GM19324 (cell line): Measurements from ENCODE around the gene PLOD2.

Experiments used
- ATAC-seq: cut with Tn5 transposase; IDR thresholded peaks from one replicate; pipeline ENCODE4 v1.9.1; 2021; ENCODE audit warnings: mild to moderate bottlenecking, moderate library complexity; ENCODE audit not compliant: unreplicated experiment, low FRiP score

PLOD2 gene

GRCh38 chr3:146166826-146167225, 5.8 kb upstream of the PLOD2 start:
- no peak for ATAC-seq

GRCh38 chr3:146166415-146166821, 5.4 kb upstream of the PLOD2 start:
- ATAC-seq = no peak

GRCh38 chr3:146165877-146166276, 4.9 kb upstream of the PLOD2 start:
- ATAC-seq = no peak

GRCh38 chr3:146164971-146165769, 4.2 kb upstream of the PLOD2 start:
- no peak for ATAC-seq

GRCh38 chr3:146164506-146164905, 3.5 kb upstream of the PLOD2 start:
- ATAC-seq = no peak

GRCh38 chr3:146164071-146164470, 3.1 kb upstream of the PLOD2 start:
- ATAC-seq = no peak

- ATAC-seq = no peak
Measured at GRCh38 chr3:146163584-146163983, 2.6 kb upstream of the PLOD2 start.

GRCh38 chr3:146162561-146162960, 1.6 kb upstream of the PLOD2 start:
- ATAC-seq = no peak

- ATAC-seq = no peak
Measured at GRCh38 chr3:146161663-146162002, 649 bp upstream of the PLOD2 start.

- peak; percentile 37 for ATAC-seq
Measured at GRCh38 chr3:146160321-146160963, 542 bp downstream of the PLOD2 start.

GRCh38 chr3:146159616-146160320, 1.2 kb downstream of the PLOD2 start:
- ATAC-seq = no peak

GRCh38 chr3:146159037-146159436, 1.9 kb downstream of the PLOD2 start:
- ATAC-seq = no peak

- no peak for ATAC-seq
Measured at GRCh38 chr3:146157325-146158060, 3.5 kb downstream of the PLOD2 start.

- ATAC-seq = no peak
Measured at GRCh38 chr3:146156666-146157314, 4.2 kb downstream of the PLOD2 start.

GRCh38 chr3:146156095-146156494, 4.9 kb downstream of the PLOD2 start:
- no peak for ATAC-seq

- no peak for ATAC-seq
Measured at GRCh38 chr3:146154995-146155394, 6.0 kb downstream of the PLOD2 start.

GRCh38 chr3:146154316-146154715, 6.7 kb downstream of the PLOD2 start:
- ATAC-seq = no peak

GRCh38 chr3:146153429-146153828, 7.6 kb downstream of the PLOD2 start:
- no peak for ATAC-seq

- ATAC-seq = no peak
Measured at GRCh38 chr3:146152834-146153233, 8.2 kb downstream of the PLOD2 start.

- no peak for ATAC-seq
Measured at GRCh38 chr3:146148468-146148931, 12.5 kb downstream of the PLOD2 start.
